Upper lobe of right lung (tissue), 1 donor: Measurements from ENCODE around the gene BCAS3. TPM values are rescaled to one million over a fixed set of nuclear protein-coding genes. Genes with fewer than 3 reads are reported as not detected.

Source experiments
- ATAC-seq: fragments of 200-7000 bp; cut with Tn5 transposase; one replicate; pipeline ENCODE4 v1.9.1; 2020; ENCODE audit warnings: mild to moderate bottlenecking, moderate library complexity
- DNase-seq: peaks from one replicate; pipeline ENCODE4 v3.0.0-alpha.2; 2020
- H3K27ac ChIP-seq: fragments of 200-600 bp; one replicate; pipeline ENCODE4 v1.8.0; 2022
- H3K27me3 ChIP-seq: fragments of 200-600 bp; one replicate; pipeline ENCODE4 v1.8.0; 2022; ENCODE audit warnings: mild to moderate bottlenecking
- H3K36me3 ChIP-seq: fragments of 200-600 bp; one replicate; pipeline ENCODE4 v1.8.0; 2022
- H3K4me1 ChIP-seq: fragments of 200-600 bp; one replicate; pipeline ENCODE4 v1.8.0; 2022
- H3K4me3 ChIP-seq: fragments of 200-600 bp; one replicate; pipeline ENCODE4 v1.8.0; 2022; ENCODE audit warnings: mild to moderate bottlenecking
- H3K9me3 ChIP-seq: fragments of 200-600 bp; one replicate; pipeline ENCODE4 v1.8.0; 2022
- intact Hi-C: fragments of 100-400 bp; cut with DNase I; formaldehyde crosslinking; loops from one replicate; pipeline ENCODE4 v1.11.0; 2022
- total RNA-seq: library from RNA; stranded (reverse); fragmentation: NEBNext Ultra II Directional; extraction: Animal tissue kit (Norgen Biotek cat#: 25700); gene quantifications from one replicate; pipeline ENCODE4 v1.2.1, GENCODE V29; 2021
- TF ChIP-seq, protein P1 (sequence below): fragments of 200-600 bp; IDR thresholded peaks from one replicate; pipeline ENCODE4 v1.8.0; 2022; ENCODE audit warnings: antibody characterized with exemption
- donor health status: DM: no; HTN: yes; CAD: no; lungs with severe emphysema.

Gene BCAS3
- total RNA-seq, 1 donor from 2014 or later = 23.5 TPM

- DNase-seq (no peak), ATAC-seq (no peak)
- Histone ChIP-seq H3K27me3 (no peaks in the 10 kb centered on the region), H3K36me3 (no peaks in the 10 kb centered on the region), H3K27ac (no peak overlapping the region), H3K4me1 (no peaks in the 10 kb centered on the region), H3K4me3 (no peak overlapping the region), H3K9me3 (no peaks in the 10 kb centered on the region)
- TF ChIP-seq, protein P1, sequence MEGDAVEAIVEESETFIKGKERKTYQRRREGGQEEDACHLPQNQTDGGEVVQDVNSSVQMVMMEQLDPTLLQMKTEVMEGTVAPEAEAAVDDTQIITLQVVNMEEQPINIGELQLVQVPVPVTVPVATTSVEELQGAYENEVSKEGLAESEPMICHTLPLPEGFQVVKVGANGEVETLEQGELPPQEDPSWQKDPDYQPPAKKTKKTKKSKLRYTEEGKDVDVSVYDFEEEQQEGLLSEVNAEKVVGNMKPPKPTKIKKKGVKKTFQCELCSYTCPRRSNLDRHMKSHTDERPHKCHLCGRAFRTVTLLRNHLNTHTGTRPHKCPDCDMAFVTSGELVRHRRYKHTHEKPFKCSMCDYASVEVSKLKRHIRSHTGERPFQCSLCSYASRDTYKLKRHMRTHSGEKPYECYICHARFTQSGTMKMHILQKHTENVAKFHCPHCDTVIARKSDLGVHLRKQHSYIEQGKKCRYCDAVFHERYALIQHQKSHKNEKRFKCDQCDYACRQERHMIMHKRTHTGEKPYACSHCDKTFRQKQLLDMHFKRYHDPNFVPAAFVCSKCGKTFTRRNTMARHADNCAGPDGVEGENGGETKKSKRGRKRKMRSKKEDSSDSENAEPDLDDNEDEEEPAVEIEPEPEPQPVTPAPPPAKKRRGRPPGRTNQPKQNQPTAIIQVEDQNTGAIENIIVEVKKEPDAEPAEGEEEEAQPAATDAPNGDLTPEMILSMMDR = no peak
- intact Hi-C loops = no loop called here
Measured at GRCh38 chr17:61383689-61384201, 706.1 kb downstream of the BCAS3 start.

DNA sequence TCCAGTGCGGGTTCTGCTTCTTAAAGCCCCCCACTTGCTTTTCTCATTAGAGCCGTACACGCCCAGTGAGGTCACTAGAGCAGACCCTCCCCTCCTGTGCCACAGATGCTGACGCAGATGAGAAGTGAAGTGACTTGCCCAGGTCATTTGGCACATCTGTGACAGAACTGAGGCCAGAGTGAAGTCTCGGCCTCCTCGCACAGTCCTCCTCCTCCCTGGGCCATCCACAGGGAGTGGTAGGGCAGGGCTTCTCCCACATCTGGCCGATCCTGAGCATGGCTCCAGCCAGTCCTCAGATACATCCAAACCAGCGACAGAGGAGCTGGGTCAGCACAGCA is 706.7 kb downstream of the BCAS3 start:
- TF ChIP-seq, protein P1 = no peak
- Histone ChIP-seq H3K4me3 (no peak overlapping the region), H3K27me3 (no peaks in the 10 kb centered on the region), H3K4me1 (no peaks in the 10 kb centered on the region), H3K36me3 (no peaks in the 10 kb centered on the region), H3K27ac (no peak overlapping the region), H3K9me3 (no peaks in the 10 kb centered on the region)
- intact Hi-C loops = no loop called here
- ATAC-seq = no peak
- DNase-seq = no peak

- Histone ChIP-seq H3K4me1 (peaks cover 4% of the 10 kb centered on the region), H3K27me3 (no peaks in the 10 kb centered on the region), H3K9me3 (no peaks in the 10 kb centered on the region), H3K4me3 (no peak overlapping the region), H3K36me3 (no peaks in the 10 kb centered on the region), H3K27ac (no peak overlapping the region)
- TF ChIP-seq, protein P1 = no peak
- ATAC-seq (no peak), DNase-seq (no peak)
- intact Hi-C loops = no loop called here
Measured at GRCh38 chr17:61384692-61385576, 707.3 kb downstream of the BCAS3 start.

- ATAC-seq = no peak
- Histone ChIP-seq H3K9me3 (no peaks in the 10 kb centered on the region), H3K27me3 (no peaks in the 10 kb centered on the region), H3K36me3 (no peaks in the 10 kb centered on the region), H3K4me1 (peaks cover 9% of the 10 kb centered on the region), H3K4me3 (no peak overlapping the region), H3K27ac (no peak overlapping the region)
- intact Hi-C loops = no loop called here
- TF ChIP-seq, protein P1 = no peak
- DNase-seq = no peak
Measured at GRCh38 chr17:61385577-61386236, 708.1 kb downstream of the BCAS3 start.

GRCh38 chr17:61386251-61386650 is 708.6 kb downstream of the BCAS3 start:
- Histone ChIP-seq H3K36me3 (no peaks in the 10 kb centered on the region), H3K4me1 (peaks cover 9% of the 10 kb centered on the region)
- intact Hi-C loops = no loop called here

More at GRCh38 chr17:61386251-61386650, 708.6 kb downstream of the BCAS3 start:
- Histone ChIP-seq H3K4me3 (no peak overlapping the region), H3K27ac (no peak overlapping the region), H3K9me3 (no peaks in the 10 kb centered on the region), H3K27me3 (no peaks in the 10 kb centered on the region)
- TF ChIP-seq, protein P1 = no peak
- no peak for ATAC-seq
- no peak for DNase-seq
